Prostate gland (tissue), 2 donors: ENCODE measurements around the gene ST8SIA6. TPM values are rescaled to one million over a fixed set of nuclear protein-coding genes. Genes with fewer than 3 reads are reported as not detected.

Experiments used
- DNase-seq: peaks from one replicate; pipeline ENCODE4 v3.0.0-alpha.2; 2019; ENCODE audit warnings: low spot score
- H3K27ac ChIP-seq, 2 donors: fragments of 200-600 bp; sonication (generic); 2 replicates each; pipeline ENCODE4 v1.5.1; 2017 to 2019
- H3K27me3 ChIP-seq: fragments of 200-600 bp; sonication (generic); replicated peaks from 2 replicates; pipeline ENCODE4 v1.5.1; 2019; ENCODE audit not compliant: insufficient read depth
- H3K36me3 ChIP-seq, 2 donors: fragments of 200-600 bp; sonication (generic); 1 replicate in 1 of 2; 2 replicates in 1 of 2; pipeline versions ENCODE4 v1.5.1 to v1.8.1; 2017 to 2019
- H3K4me1 ChIP-seq: fragments of 200-600 bp; sonication (generic); replicated peaks from 2 replicates; pipeline ENCODE4 v1.5.1; 2019
- H3K4me3 ChIP-seq, 2 donors: fragments of 200-600 bp; sonication (generic); 2 replicates each; pipeline ENCODE4 v1.5.1; 2017 to 2019
- H3K9me3 ChIP-seq: fragments of 200-600 bp; sonication (generic); 2 replicates; pipeline ENCODE4 v1.5.1; 2017
- CTCF ChIP-seq, 4 experiments: fragments of 200-600 bp in 2 of 4; fragments of 450-650 bp in 2 of 4; sonication (generic) in 2 of 4; IDR thresholded peaks; 1 replicate in 3 of 4; 2 replicates in 1 of 4; pipeline ENCODE4 v1.5.1; 2016 to 2019; ENCODE audit warnings: antibody characterized with exemption in 4 of 4, mild to moderate bottlenecking in 2 of 4, moderate library complexity in 2 of 4
- POLR2A ChIP-seq: fragments of 450-650 bp; IDR thresholded peaks from one replicate; pipeline ENCODE4 v1.6.1; 2016; ENCODE audit warnings: antibody characterized with exemption, mild to moderate bottlenecking
- POLR2AphosphoS5 ChIP-seq: sonication (generic); formaldehyde crosslinking; IDR thresholded peaks from one replicate; pipeline ENCODE4 v1.6.1; 2017; ENCODE audit warnings: antibody characterized with exemption
- WGBS: methylation state at CpG from one replicate; pipeline ENCODE4 v1.1.5; 2018; 5-methylcytosine and 5-hydroxymethylcytosine counted together
- intact Hi-C: fragments of 100-400 bp; cut with DNase I; formaldehyde crosslinking; loops from one replicate; pipeline ENCODE4 v1.14.2; 2022
- total RNA-seq, 2 donors: library from RNA; depleted of rRNA; stranded (reverse); fragments of >200 nt; gene quantifications; one replicate each; pipeline ENCODE4 v1.1.0, GENCODE V29; 2016

ST8SIA6 gene
- total RNA-seq, 2 donors from 2014 or later = 1.1 to 5.6 TPM

GRCh38 chr10:17316488-17317170 is 137.8 kb downstream of the ST8SIA6 start:
- 89% methylated on average over 1 of the region's 1 CpG for WGBS
- Histone ChIP-seq H3K9me3 (no peaks in the 10 kb centered on the region), H3K4me1 (no peaks in the 10 kb centered on the region), H3K36me3 (no peaks in the 10 kb centered on the region), H3K27ac (no peak overlapping the region), H3K27me3 (no peaks in the 10 kb centered on the region), H3K4me3 (no peak overlapping the region)
- no peak for DNase-seq
- intact Hi-C loops = no loop called here
- TF ChIP-seq POLR2A (no peak), POLR2AphosphoS5 (no peak), CTCF (IDR thresholded peaks at IDR 0.05) (no peak)

- H3K36me3 ChIP-seq = no peaks in the 10 kb centered on the region
- H3K4me1 ChIP-seq = no peaks in the 10 kb centered on the region
- intact Hi-C loops = no loop called here
- WGBS = 79% methylated on average over 2 of the region's 2 CpGs
- DNase-seq = no peak
- no peaks in the 10 kb centered on the region for H3K9me3 ChIP-seq
- no peaks in the 10 kb centered on the region for H3K27me3 ChIP-seq
- no peak overlapping the region for H3K27ac ChIP-seq
- no peak overlapping the region for H3K4me3 ChIP-seq
- TF ChIP-seq POLR2A (no peak), POLR2AphosphoS5 (no peak), CTCF (IDR thresholded peaks at IDR 0.05) (no peak)
Observed at GRCh38 chr10:17309435-17309834, 145.0 kb downstream of the ST8SIA6 start.

GRCh38 chr10:17307123-17307522 is 147.3 kb downstream of the ST8SIA6 start:
- H3K27me3 ChIP-seq = no peaks in the 10 kb centered on the region
- no peak for DNase-seq
- H3K9me3 ChIP-seq = no peaks in the 10 kb centered on the region
- intact Hi-C loops = no loop called here
- no peaks in the 10 kb centered on the region for H3K4me1 ChIP-seq
- no peaks in the 10 kb centered on the region for H3K36me3 ChIP-seq
- TF ChIP-seq CTCF (IDR thresholded peaks at IDR 0.05) (no peak), POLR2A (no peak), POLR2AphosphoS5 (no peak)
- H3K4me3 ChIP-seq = no peak overlapping the region
- 61% methylated on average over 3 of the region's 3 CpGs for WGBS
- no peak overlapping the region for H3K27ac ChIP-seq

- 81% methylated on average over 4 of the region's 4 CpGs for WGBS
- intact Hi-C loops = no loop called here
- no peaks in the 10 kb centered on the region for H3K4me1 ChIP-seq
Observed at GRCh38 chr10:17292375-17292774, 162.0 kb downstream of the ST8SIA6 start.

More at GRCh38 chr10:17292375-17292774, 162.0 kb downstream of the ST8SIA6 start:
- H3K27me3 ChIP-seq = no peaks in the 10 kb centered on the region
- TF ChIP-seq POLR2AphosphoS5 = no peak
- no peak for TF ChIP-seq CTCF (IDR thresholded peaks at IDR 0.05)
- no peak for TF ChIP-seq POLR2A
- DNase-seq = no peak
- no peak overlapping the region for H3K27ac ChIP-seq
- H3K9me3 ChIP-seq = no peaks in the 10 kb centered on the region
- H3K4me3 ChIP-seq = no peak overlapping the region
- H3K36me3 ChIP-seq = no peaks in the 10 kb centered on the region
